CD4-positive, alpha-beta T cell treated with Interleukin-4 for 1 hour (primary cell): ENCODE data around the gene VAC14.

ENCODE experiments used
- DNase-seq, 2 donors: peaks; one replicate each; pipeline ENCODE4 v3.0.0-alpha.2; 2020 to 2022

The VAC14 gene

DNA sequence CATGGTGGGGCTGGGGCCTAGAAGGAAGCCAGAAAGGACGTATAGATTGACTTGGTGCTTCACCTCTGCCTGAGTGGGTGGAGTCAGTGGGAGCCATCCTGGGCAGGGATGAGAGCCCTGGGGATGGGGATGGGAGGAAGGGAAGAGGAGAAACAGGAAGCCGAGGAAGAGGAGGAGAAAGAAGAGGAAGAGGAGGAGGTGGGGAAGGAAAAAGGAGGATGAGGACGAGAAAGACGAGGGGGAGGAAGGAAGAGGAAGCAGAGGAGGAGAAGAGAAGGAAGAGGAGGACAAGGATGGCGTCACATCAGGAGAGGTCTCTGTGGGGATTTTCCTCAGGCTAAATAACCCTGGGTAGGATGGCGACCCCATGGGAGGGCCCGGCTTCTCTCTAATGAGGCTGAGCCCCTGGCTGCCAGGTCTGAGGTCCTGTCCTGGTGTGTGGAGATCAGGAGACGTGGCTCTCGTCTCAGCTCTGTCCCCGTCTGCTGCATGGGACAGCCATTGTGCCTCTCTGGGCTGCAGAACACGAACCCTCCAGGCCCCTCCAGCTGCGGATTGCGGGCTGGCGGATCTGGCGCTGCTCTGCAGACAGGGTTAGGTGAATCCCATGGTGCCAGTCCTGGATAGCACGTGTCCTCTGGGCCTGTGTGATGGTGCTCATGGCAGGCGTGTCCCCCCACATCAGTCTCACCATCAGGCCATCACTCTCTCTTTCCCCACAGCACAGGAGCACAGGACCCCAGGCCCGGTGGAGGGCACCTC is 79.6 kb downstream of the VAC14 start:
- DNase-seq: no peak

DNA sequence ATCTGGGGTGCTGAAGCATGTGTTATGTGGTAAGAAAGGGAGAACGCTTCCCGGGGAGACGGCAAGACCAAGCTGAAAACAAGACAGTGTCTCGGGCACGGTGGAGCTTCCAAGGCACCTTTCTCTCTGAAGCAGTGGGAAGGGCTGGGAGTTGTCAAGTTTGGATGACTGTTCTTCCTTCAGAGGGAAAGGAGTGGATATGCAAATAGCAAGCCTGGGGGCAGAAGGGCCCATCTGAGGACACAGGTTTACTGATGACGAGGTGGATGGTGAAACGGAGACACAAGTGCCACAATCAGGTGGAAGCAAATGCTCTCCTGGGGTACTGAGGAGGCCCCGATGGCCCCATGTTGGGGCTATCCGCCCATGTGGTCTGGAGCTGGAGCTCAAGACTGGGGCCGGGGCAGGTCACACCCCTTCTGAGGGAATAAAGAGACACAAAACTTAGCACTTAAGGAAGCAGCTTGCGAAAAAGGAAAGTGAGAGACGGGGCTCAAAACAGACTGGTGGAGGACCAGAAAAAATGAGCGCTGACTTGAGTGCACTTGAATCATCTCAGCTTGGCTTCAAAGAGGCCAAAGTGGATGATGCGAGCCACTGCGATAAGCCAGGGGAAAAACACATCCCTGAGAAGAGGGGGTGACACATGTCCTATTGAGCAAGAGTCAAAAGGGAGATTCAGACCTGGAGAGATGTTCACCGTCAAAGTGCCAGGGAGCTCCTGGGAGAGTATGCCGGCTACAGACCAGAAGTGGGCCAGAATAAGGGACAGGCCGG is 80.3 kb downstream of the VAC14 start:
- no peak for DNase-seq

DNA sequence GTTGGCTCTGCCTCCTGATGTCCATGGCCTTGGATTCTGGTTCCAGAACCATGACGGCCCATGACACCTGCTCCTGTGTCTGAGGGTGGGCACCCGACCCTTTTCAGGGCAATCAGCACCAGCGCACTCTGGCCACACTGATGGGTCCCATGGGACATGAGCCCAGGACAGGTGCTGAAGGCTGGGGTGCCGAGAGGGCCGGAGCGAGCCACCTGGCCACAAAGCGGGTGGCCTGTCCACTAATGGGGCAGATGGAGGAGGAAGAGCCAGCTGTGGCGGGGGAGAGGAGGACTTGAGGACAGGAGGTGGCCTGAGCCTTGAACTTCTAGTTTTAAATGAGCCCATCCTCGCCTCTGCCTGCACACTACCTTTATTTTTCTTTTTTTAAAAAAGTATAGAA is 83.9 kb downstream of the VAC14 start:
- no peak for DNase-seq

DNA sequence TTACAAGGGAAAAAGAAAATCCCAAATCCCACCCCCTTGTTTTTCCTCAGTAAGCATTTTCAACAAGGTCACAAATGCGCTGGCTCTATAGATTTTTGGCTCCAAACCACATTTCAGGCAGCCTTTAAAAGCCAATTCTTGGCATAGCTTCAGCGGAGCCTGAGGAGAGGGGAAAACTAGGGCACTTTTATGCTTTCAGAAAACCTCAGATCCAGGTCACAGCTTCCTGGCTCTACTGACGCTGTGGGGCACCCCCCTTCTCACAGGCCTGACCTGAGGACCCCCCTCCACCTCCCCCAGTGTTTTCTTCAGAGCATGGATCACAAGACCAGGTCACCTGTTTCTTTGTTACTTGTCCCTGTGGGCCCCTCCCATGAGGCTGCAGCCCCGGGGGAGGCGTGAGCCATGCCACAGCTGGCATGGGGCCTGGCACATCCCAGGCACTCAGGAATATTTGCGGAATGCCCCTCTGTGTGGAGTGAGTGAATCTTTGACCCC is 85.0 kb downstream of the VAC14 start:
- DNase-seq: no peak

DNA sequence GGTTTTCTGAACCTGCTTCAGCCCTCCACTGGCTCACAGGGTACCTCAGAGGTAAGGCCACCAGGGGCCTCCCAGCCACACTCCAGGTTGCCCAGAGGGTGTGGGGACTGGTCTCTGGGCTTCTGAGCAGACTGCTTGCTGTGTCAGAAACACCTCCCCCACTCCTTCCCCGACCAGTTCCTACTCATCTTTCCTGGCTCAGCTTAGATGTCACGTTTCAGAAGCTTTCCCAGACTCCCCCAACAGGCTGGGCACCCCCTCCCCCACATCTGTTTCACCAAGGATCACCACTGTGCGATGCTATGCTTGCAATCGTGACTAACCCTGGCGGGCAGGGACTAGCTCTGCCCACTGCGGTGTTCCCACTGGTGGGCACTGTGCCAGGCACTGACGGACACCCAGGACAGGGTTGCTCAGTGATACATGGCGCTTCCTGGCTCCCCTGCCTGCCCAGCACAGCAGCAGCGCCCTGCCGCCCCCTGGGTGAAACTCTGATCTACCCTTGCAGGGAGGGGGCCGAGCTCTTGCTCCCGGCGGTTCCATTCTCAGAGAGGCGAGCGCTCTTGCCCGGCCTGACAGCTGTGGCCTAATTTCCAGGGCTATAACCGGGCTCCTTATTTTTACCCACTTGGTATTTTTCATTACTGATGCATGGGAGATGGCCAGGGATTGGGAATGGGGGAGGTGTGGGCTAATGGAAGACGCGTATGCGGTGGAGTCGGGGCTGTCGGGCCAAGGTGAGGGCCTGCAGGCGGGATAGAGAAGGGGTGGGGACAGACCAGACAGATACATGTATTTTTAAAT is 85.7 kb downstream of the VAC14 start:
- no peak for DNase-seq

DNA sequence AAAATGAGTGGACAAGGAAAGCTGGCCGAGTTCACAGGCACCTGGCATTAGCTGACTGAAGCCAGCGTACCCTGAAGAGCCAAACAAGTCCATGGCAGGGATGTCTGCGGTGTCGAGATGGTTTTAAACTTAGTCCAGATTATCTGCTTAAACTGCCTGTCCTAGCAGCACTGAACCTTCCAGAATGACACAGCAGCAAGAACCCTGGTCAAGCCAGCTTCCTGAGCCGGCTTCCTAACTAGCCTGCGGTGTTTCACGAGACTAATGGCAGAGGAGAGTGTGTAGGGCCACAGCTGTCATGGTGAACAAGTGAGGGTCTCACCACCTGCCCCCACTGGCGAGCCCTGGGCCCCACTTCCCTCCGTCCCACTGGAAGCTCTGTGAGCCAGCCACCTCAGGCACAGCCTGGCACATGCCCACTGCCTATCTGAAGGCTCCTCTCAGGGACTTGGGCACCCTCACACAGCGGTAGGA is 86.3 kb downstream of the VAC14 start:
- DNase-seq: no peak

DNA sequence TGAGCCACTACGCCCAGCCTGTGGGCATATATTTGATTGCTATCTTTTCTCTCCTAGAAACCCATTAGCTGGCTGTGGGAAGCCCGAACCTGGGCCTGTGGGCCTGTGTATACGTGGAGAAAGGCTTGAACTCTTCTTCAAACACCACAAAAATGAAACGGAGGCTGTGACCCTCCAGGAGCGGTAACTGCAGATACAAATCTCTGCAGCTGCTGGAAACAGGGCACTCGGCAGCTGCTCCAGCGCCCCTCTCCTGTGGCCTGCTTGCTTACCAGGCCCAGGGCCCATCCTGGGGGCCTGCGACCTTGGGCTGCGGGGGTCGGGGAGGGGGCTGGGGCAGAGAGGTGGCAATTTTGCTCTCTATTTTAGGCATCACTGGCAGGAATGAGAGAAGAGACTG is 87.1 kb downstream of the VAC14 start:
- DNase-seq: no peak

DNA sequence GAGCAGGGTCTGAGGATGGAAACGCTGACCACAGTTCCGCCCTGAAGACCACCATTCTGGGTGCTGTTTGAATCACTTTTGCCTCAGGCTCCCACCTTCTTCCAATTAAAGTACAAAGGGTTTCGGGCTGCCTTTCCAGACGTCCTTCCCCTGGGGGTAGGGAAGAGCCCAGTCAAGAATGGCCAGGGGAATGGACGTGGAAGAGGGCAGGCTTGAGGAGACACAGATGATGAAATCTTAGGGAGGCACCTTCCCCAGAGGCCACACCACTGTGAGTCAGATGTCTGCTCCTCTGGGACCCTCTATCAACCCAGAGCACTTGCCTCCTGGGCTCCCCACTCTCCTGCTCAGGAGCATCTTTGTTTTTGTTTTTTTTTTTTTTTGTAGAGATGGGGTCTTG is 87.6 kb downstream of the VAC14 start:
- no peak for DNase-seq

DNA sequence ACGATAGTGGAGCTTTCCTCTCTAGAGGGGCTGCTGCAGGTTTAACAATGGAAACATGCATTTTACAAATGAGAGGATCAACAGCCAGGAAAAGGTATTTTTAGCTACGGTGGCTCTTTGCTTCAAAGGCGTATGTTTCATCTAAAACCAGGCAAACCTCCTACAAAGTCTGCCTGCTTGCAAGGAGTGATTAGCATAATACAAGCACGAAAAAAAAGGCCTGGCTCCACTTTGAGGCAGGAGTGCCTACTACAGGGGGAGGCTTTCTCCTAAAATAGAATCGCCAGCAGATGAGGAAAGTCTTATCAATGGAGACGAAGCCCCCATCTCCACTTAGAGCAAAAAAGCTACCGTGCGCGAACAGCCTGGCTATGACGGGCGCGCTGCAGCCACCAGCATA is 88.0 kb downstream of the VAC14 start:
- no peak for DNase-seq

DNA sequence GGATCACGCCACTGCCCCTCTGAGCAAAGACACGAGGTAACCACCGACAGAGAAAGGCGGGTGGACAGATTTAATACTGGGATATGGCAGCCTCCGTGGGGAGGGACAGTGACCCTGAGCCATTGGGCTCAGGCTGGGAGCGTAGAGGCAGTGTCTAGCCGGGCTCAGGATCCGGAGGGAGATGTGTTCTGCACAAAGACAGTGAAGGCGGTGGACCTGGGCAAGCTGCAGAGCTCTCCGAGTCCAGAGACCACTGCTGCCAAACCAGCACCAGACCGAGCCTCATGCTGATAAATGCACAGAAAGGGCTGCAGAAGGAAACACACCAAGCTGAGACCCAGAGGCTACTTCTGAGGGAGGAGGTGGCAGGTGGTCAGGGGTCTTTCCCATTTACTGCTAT is 88.6 kb downstream of the VAC14 start:
- no peak for DNase-seq

DNA sequence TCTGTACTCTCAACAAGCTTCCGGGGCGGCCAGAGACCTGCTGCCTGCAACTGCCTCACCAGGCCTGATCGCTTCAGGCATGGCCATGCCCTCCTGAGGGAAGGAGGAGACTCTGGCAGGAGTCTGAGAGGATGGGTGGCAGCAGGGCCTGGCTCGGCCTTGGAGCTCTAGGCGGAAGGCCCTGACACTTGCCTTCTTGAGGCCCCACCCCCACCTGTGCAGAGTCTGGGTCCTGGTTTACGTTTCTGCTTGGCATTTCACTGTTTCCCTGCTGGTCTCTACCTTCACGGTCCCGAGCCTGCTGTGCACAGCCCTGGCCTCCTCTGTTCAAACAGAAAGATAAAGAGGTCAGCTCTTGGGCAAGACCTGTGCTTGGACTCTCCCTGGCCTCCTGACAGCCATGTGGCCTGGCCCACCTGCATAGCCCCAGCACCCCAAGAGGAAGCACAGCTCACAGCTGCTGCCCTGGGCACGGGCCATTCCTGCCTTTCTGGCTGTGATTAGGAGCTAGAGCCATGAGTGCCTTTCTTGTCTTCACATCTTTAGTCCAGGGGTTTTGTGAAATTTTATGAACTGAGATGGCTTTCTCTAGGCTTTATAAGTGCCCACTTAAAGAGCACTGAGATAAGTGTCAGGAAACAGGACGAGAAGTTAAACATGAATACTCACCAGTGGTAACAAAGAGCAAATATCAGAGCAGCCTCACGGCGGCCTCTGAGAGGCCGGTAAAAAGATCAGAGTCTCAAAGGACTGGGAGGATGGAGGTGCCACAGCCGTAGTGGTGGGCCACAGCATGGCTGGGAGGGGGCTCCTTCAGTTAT is 89.5 kb downstream of the VAC14 start:
- DNase-seq: no peak

DNA sequence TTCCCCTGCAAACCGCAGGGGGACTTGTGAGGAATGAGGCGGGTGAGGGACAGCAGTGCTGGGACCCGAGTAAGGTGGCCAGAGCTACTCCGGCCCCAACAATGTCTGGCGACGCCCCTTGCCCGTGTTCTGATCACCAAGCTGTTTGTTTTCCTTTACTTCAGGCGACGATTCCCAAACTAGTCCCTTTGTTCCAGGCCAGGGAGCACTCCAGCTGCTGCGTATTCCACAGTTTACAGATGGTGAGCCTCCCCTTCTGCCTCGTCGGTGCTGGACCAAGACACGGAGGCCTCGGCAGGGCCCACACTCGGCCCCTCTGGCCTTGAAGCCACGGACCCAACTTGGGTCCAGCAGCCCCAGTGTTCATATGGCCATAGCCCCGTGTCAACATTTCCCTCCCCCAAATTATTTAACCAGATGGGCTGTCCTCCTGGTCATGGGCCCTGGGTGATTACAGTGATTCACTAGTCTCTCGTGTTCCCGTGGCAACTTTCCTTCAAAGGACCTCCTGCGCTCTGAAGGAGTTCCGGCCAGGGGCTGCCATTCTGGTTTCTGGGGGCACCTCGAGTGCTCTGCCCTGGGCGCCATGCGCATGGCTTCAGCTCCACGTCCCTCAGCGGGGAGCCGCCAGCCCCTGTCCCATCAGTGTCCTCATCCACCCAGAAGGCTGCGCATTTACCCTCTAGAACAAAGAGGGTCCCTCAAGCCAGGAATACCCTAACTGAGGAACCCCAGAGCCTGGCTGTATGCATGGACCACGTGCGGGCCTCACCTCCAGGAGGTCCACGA is 90.3 kb downstream of the VAC14 start:
- DNase-seq: no peak

DNA sequence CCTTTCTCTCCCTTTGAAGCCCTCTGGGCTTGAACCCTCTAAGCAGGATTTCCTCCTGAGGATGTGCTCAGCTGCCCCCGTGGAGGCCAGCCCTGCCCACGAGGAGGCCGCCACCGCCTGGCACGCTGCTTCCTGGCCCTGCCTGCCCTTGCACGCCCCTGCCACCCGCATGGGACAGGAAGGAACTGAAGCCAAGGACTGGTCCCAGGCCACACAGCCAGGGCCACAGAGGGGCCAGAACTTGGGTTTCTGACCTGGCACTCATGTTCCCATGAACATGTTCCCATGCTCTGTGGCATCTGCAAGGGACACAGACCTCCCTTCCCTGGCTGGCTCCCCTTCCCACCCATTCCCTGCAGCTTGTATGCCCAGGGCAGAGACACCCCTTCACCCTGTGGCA is 91.0 kb downstream of the VAC14 start:
- no peak for DNase-seq

DNA sequence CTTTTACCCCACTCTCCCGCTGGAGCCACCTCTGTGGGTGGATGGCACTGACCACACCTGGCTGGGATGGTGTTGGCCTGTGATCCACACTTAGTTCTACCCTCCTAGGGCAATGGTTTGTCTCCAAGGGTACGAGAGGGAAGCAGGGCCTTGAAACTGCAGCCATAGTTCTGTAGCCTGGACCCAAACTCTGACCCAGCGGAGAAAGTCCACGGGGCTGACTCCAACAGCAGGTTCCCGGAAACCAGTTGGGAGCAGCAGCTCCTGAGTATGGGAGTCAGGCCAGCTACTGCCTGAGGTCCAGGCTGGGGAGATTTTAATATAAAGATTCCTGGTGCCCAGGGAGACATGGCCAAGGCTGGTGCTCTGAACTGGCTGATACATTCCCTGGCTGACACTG is 91.5 kb downstream of the VAC14 start:
- DNase-seq: no peak

DNA sequence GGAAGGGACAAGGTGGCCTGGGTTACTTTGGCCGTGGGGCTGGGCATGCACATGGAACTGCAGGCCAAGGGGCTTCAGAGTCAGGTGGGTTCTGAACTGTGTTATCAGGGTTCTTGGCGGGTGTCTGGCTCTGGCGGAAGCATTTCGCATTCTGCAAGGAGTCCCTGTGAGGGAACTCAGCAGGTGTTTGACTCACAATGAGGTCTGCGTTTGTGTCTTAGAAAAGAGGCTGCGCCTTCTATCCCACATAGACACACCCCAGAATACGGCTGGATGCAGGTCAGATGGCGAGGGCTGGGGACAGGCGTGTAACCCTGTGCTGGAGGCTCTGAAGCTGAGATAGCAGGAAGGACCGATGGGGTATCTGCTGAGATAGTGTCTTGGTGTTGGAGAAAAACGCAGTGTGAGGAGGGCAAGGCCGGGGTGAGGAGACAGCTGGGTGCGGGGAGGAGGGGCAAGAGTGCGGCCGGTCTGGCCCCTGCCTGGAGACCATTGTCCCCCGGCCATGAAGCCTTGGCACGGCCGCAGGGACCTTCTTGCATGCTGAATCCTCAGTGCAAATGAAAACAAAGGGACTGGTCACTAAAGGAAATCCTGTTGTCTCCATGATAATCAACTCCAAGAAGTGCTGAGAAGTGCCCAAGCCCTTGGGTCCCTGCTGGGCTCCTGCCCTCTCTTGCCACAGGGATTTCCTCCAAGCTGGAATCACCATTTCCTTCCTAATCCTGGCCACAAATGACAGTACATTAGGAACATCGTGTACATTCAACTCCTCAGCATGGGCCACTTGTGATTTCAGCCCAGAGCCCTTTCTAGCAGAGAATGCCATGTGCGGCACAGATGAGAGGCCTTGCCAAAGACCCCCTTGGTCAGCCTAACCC is 92.4 kb downstream of the VAC14 start:
- no peak for DNase-seq

DNA sequence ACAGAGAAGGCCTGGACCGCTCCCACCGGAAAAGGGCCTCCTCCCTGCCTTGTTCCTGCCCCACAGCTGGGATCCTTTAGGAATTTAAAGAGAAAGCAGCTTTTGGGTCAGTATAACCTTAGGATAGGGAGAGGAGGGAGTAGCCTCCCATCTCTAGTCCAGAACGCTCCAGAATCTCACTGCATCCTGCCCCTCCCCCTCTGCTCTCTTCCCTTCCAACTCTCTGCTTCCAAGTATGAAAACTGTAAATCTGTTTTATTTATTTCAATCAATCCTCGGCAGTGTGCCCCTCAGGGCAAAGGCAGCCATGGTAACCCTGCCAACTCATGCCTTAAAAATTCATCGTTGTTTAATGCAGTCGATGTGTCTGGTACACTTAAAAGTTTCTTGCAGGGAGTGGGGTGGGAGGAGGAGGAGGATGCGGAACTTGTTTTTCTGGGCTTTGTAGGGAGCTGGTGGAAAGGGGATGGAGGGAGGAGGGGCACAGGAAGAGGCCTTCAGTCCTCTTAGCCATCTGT is 94.0 kb downstream of the VAC14 start:
- no peak for DNase-seq

DNA sequence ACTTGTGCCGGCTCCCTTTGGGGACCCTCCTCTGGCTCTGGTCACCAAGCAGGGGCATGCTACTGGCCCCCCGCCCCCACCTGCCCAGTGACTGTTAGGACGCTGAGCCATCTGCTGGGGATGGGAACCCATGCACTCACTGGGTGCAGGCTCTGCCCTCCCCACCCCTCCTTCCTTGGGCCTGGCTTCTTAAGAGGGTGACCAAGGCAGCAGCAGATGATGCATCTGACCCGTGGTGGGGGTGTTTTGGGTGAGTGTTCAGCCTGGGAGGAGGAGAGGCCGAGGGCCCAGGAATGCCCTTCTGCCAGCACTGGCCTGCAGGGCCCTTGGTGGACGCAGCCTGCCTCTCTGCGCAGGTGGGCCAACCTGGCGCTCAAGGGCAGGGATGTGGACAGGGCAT is 95.9 kb downstream of the VAC14 start:
- no peak for DNase-seq

DNA sequence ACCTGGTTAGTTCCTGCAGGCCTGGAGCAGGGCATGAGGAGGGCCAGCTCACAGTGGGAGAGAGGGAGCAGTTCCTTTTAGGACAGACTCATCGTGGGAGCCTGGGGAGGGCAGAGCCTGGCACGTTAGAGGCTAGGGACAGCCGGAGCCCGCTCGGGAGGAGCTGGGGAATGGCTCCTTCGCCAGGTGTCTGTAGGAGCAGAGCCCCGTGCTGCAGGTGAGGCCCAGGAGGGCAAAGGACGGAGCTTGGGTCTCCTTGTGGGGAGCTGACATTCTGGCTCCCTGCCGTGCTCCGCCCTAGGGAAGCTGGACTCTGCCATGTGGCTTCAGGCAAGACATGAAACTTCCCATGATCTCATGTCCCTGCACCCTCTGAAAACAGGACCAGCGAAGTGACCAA is 96.4 kb downstream of the VAC14 start:
- no peak for DNase-seq

DNA sequence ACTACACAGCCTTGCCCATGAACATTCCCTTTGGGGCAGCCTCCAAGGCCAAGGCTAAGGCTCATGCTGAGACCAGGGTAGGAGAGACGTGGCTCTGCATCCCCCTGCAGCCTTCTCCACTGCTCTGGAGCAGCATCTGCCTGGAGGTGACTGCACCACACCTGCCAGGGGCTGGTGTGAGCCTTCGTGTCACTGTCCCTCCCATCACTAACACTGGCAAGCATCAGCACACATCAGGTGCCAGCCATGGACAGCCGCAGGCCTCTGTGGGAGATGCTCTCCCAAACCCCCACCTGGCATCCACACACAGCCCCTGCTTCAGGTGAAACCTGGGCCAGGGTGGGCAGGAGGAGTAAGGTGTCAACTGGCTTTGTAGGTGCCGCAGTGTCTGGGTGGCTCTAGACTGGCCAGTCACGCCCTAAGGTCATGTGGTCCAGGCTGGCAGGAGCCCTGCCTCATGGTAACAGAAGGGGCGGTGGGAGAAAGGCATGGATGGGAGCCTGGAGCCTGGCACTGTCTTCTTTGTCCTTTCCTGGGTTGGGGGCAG is 97.0 kb downstream of the VAC14 start:
- no peak for DNase-seq
